Natural killer cell treated with Interleukin-12 subunit alpha and Interleukin-12 subunit beta and Interleukin-15 and Interleukin-18, amount 100 ng/mL, for 72 hours (primary cell): Measurements from ENCODE around the gene ITGAV. TPM values are rescaled to one million over a fixed set of nuclear protein-coding genes. Genes with fewer than 3 reads are reported as not detected.

Experiments
- ATAC-seq, 2 donors: fragments of 150-1000 bp; cut with Tn5 transposase in 1 of 2; sonication (Bioruptor Pico), chemical (Tn5 transposase) in 1 of 2; 2 replicates each; pipeline ENCODE4 v1.10.0; 2021
- DNase-seq: peaks from one replicate; pipeline ENCODE4 v3.0.0; 2022; ENCODE audit warnings: low spot score
- H3K27ac Mint-ChIP-seq, 2 donors: 1 replicate in 1 of 2; 2 replicates in 1 of 2; pipeline ENCODE4 v1.8.0; 2022; ENCODE audit warnings: mixed read lengths in 2 of 2, mild to moderate bottlenecking in 1 of 2, moderate library complexity in 1 of 2
- H3K27me3 Mint-ChIP-seq, 2 donors: 1 replicate in 1 of 2; 2 replicates in 1 of 2; pipeline ENCODE4 v1.8.0; 2022; ENCODE audit warnings: mixed read lengths in 2 of 2
- H3K36me3 Mint-ChIP-seq: one replicate; pipeline ENCODE4 v1.8.0; 2022; ENCODE audit warnings: mixed read lengths
- H3K4me1 Mint-ChIP-seq, 2 donors: 1 replicate in 1 of 2; 2 replicates in 1 of 2; pipeline ENCODE4 v1.8.0; 2022; ENCODE audit warnings: low read depth in 2 of 2, mixed read lengths in 2 of 2, mild to moderate bottlenecking in 1 of 2
- H3K4me3 Mint-ChIP-seq: one replicate; pipeline ENCODE4 v1.8.0; 2022; ENCODE audit warnings: mixed read lengths
- H3K9me3 Mint-ChIP-seq: 2 replicates; pipeline ENCODE4 v1.8.0; 2022; ENCODE audit warnings: mixed read lengths
- total RNA-seq, 2 donors: library from RNA; stranded (reverse); gene quantifications; one replicate each; pipeline ENCODE4 v1.2.3, GENCODE V29; 2022

Gene ITGAV
- total RNA-seq, 2 donors from 2014 or later = 11.3 to 17.4 TPM

DNA sequence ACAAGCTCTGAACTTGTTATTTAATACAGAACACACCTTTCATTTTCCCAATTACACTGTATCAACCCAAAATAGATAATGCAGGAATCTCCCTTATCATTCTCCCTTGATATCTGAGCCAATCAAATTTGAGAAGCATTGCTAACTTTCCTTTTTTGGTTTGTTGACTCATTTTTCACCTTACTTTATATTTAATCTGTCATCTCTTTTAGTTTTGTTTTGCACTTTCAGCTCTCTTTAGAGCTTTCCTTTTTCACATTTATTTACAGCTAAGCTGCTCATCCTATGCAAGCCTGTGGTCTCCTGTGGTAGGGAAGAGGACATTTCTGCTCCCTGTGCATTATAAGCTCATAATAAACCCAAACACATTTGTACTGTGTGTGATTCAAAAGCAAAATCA, 50.1 kb downstream of the ITGAV start:
- H3K9me3 Mint-ChIP-seq = no peaks in the 10 kb centered on the region
- H3K36me3 Mint-ChIP-seq = peaks cover 14% of the 10 kb centered on the region
- no peaks in the 10 kb centered on the region for H3K27me3 Mint-ChIP-seq
- H3K4me1 Mint-ChIP-seq = peaks cover 6 to 11% of the 10 kb centered on the region in 2 donors
- peak in 1 of 2 donors; percentile 59 for ATAC-seq
- peak overlapping the region; percentile 5 for H3K4me3 Mint-ChIP-seq
- DNase-seq = no peak
- peak overlapping the region; percentile 2 to 3 for H3K27ac Mint-ChIP-seq

DNA sequence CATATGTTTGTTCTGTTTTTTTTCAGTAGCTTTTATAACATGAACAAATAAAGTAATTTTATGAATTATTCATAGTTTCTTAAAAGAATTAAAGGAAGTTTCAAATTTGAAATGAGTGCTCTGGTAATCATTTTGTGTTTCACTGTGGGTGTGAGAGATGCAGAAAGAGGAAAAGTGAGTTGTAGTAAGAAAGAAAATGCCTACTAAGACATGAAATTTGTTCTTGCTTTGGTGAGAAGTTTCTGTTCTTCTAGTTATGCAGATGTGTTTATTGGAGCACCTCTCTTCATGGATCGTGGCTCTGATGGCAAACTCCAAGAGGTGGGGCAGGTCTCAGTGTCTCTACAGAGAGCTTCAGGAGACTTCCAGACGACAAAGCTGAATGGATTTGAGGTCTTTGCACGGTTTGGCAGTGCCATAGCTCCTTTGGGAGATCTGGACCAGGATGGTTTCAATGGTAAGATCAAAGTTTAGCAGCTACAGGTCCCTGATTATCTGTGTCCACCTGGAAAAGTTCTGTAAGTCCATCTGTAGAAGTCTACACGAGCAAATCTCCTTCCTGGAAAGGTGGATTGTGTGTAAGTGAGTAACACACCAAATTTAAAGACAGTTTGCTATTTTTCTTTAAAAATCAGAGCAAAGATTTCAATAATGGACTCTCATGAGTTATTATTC, 51.4 kb downstream of the ITGAV start:
- Mint-ChIP-seq H3K36me3 (peaks cover 15% of the 10 kb centered on the region), H3K4me3 (peak overlapping the region; percentile 31), H3K27me3 (no peaks in the 10 kb centered on the region), H3K4me1 (peaks cover 6 to 11% of the 10 kb centered on the region in 2 donors), H3K9me3 (no peaks in the 10 kb centered on the region), H3K27ac (no peak overlapping the region)
- DNase-seq (no peak), ATAC-seq (peak in 1 of 2 donors; percentile 20)

DNA sequence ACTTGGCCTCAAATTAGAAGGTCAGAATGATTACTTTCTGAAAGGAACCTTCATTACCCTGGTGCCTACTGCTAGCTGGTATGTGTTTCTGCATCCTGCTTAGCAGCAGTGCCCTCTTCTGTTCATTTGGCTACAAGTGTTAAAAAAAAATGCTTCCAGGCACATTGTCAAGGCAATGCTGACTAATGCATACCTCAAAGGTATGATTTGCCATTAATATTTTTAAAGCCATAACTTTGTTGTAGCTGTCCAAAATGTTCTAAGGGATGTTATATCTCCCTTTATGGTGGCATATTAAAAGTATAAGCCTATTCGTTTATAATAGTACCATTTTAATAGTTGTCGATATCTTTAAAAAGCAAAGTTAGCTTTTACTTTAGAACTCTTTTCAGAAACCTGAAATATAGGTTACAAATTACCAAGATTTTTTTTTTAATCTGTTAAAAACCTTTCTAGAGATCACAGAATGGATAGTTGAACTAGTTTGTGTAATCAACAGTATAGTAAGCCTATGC, 52.0 kb downstream of the ITGAV start:
- H3K27me3 Mint-ChIP-seq = no peaks in the 10 kb centered on the region
- no peak overlapping the region for H3K27ac Mint-ChIP-seq
- H3K9me3 Mint-ChIP-seq = no peaks in the 10 kb centered on the region
- no peak overlapping the region for H3K4me3 Mint-ChIP-seq
- peaks cover 15% of the 10 kb centered on the region for H3K36me3 Mint-ChIP-seq
- peaks cover 6 to 11% of the 10 kb centered on the region in 2 donors for H3K4me1 Mint-ChIP-seq
- DNase-seq = no peak
- ATAC-seq = peak in 1 of 2 donors; percentile 66

DNA sequence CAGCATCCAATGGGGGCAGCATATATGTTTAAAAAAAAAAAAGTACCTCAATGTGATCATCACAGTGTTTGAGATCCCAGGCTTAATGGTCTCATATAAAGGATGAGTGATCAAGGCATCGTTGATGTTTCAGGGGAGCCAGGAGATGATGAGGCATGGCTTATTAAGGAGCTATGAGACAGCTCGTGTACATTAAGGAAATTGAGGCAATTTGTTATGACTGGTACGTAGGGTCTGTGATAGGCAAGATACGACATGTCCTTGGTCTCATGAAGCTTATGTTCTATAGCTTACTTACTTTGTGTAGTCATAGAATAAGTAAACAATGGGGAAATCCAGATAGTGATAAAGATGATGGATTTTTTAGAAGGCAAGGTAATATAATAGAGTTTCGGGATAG, 54.9 kb downstream of the ITGAV start:
- Mint-ChIP-seq H3K27ac (no peak overlapping the region), H3K9me3 (no peaks in the 10 kb centered on the region), H3K4me3 (no peak overlapping the region), H3K36me3 (peaks cover 15% of the 10 kb centered on the region), H3K4me1 (peaks cover 3 to 9% of the 10 kb centered on the region in 2 donors), H3K27me3 (no peaks in the 10 kb centered on the region)
- DNase-seq = no peak
- no peak for ATAC-seq

DNA sequence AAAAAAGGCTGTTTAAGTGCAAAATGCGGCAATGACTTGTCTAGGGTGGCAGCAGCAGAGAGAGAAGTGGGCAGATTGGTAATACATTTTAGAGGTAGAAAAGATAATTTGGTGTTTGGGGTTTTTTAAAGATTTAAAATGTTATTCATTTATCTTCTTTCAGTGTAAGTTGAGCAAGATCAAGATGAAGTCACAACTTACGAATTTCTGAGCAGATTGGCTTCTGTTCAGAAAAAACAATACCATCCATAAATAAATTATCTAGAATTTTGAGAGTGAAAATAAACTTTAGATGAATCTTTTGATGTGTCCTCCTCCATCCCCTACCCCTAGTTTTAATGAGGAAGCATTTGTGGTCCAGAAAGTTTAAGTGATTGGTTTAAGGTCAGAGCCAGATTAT, 56.1 kb downstream of the ITGAV start:
- no peaks in the 10 kb centered on the region for H3K27me3 Mint-ChIP-seq
- no peak overlapping the region for H3K4me3 Mint-ChIP-seq
- H3K36me3 Mint-ChIP-seq = peaks cover 15% of the 10 kb centered on the region
- no peak for DNase-seq
- peaks cover 0 to 5% of the 10 kb centered on the region in 2 donors for H3K4me1 Mint-ChIP-seq
- H3K9me3 Mint-ChIP-seq = no peaks in the 10 kb centered on the region
- no peak for ATAC-seq
- H3K27ac Mint-ChIP-seq = no peak overlapping the region

DNA sequence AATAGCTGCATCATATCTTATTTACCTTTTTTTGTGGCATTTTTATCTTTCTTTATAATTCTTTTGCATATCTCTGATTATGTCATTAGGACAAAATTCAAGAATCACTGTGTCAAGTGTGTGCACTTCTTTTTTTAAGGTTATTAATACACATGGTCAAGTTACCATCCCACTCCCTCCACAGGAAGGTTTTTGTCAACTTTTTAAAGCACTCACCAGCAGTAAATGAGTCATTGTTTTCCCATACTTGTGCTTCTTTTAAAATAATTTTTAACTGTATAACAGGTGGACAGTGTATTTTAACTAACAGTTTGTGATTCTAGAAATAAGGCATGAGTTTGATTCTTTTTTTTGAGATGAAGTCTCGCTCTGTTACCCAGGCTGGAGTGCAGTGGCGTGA, 58.3 kb downstream of the ITGAV start:
- no peaks in the 10 kb centered on the region for H3K27me3 Mint-ChIP-seq
- DNase-seq = no peak
- ATAC-seq = no peak
- H3K4me3 Mint-ChIP-seq = no peak overlapping the region
- no peaks in the 10 kb centered on the region for H3K9me3 Mint-ChIP-seq
- H3K27ac Mint-ChIP-seq = no peak overlapping the region
- no peaks in the 10 kb centered on the region for H3K4me1 Mint-ChIP-seq
- H3K36me3 Mint-ChIP-seq = peaks cover 10% of the 10 kb centered on the region

DNA sequence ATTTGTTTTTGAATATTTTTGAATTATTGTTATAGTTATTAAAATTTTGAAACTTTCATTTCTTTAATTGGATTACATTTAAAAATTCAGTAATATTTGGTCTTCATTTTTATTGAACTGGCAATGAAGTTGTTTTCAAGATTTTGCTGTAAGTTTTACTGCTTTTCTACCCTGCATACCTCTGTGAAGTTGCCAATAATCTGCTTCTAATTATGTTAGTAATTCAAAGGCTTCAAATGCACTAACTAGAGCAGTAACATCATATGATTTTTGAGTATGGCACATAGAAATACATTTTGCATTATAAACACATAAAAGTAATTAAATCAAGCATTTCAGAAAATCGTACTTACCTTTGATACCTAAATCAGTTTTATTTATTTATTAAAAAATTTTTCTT, 63.7 kb downstream of the ITGAV start:
- Mint-ChIP-seq H3K27me3 (no peaks in the 10 kb centered on the region), H3K27ac (no peak overlapping the region), H3K9me3 (no peaks in the 10 kb centered on the region), H3K4me3 (no peak overlapping the region), H3K36me3 (peaks cover 9% of the 10 kb centered on the region), H3K4me1 (no peaks in the 10 kb centered on the region)
- ATAC-seq (no peak), DNase-seq (no peak)

DNA sequence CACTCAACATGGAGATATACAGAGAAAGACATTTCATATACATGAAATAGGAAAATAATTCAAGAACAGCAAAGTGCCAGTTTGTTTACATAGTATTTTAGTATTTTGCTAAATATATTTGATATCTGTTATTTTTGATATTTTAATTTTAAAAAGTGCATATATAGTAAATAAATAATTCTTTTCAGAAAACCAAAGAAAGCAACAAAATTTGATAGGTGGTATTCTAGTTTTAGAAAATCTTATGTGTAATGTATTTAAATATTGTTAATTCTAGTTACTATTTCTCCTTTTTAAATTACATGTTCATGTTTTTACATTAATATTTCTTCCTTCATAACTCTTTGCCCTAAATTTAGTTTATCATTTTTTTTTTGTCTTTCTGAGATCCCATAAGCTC, 69.5 kb downstream of the ITGAV start:
- H3K36me3 Mint-ChIP-seq = peaks cover 23% of the 10 kb centered on the region
- no peaks in the 10 kb centered on the region for H3K27me3 Mint-ChIP-seq
- H3K4me3 Mint-ChIP-seq = no peak overlapping the region
- no peaks in the 10 kb centered on the region for H3K9me3 Mint-ChIP-seq
- no peak for ATAC-seq
- no peaks in the 10 kb centered on the region for H3K4me1 Mint-ChIP-seq
- DNase-seq = no peak
- no peak overlapping the region for H3K27ac Mint-ChIP-seq

DNA sequence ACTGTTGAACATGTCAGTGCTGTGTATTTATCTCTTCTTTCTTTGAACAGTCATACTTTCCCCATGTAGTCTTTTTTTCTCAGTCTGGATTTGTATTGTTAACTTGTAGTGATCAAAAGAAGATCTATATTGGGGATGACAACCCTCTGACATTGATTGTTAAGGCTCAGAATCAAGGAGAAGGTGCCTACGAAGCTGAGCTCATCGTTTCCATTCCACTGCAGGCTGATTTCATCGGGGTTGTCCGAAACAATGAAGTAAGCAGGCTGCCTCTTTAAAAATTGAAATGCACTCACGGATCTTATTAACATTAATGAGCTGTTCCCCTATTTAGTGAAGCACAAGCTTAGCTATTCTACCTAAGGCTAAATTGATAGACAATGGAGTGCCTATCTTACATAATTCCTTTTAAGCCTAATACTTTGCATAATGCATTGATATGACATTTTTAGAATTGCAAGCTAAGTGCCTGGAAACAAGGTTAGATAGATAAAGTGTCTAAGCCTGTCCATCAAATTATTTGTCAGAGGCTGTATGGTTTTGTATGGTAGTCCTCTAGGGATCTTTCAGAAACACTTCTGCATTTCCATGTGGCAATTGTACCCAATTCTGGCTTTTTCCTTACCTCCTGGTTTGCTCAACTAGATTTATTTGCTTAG, 74.7 kb downstream of the ITGAV start:
- Mint-ChIP-seq H3K4me3 (no peak overlapping the region), H3K27ac (no peak overlapping the region), H3K36me3 (peaks cover 19% of the 10 kb centered on the region), H3K9me3 (no peaks in the 10 kb centered on the region), H3K4me1 (no peaks in the 10 kb centered on the region), H3K27me3 (no peaks in the 10 kb centered on the region)
- DNase-seq (no peak), ATAC-seq (no peak)

DNA sequence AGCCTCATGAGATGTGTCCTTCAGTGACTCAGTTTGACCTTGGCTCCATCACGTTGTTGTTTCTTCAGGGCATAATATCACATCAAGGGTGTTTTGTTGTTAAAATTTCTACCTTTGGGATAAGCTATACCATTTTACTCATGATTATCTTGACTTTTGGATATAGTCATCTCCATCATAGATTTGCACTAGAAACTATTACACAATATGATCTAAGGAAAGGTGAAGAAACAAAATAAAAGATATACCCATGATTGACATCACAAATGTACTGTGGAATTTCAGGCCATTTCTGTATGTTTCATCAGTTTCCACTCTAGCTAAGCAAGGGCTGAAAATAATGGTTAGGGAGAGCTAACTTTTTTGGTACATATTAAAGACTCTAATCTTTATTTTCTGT, 79.3 kb downstream of the ITGAV start:
- no peak for ATAC-seq
- Mint-ChIP-seq H3K27me3 (no peaks in the 10 kb centered on the region), H3K9me3 (no peaks in the 10 kb centered on the region), H3K27ac (no peak overlapping the region), H3K36me3 (peaks cover 41% of the 10 kb centered on the region), H3K4me3 (no peak overlapping the region), H3K4me1 (no peaks in the 10 kb centered on the region)
- no peak for DNase-seq

DNA sequence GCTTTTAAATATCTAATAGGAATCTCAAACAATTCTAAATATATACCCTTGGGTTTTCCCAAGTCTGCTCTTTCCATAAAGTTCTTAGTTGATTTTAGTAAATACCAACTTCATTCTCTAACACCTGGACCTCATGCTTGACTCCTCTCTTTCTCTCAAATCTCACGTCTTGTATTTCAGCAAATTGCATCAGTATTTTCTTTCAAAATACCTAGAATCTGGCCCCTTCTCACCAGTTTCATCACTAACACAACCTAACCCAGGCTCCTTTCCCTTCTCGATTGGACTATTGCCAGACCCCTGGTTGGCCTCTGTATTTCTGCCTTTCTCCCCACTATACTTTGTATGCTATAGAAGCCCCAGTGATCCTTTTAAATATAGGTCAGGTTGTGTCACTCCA, 81.0 kb downstream of the ITGAV start:
- DNase-seq (no peak), ATAC-seq (no peak)
- H3K27ac Mint-ChIP-seq = no peak overlapping the region
- H3K36me3 Mint-ChIP-seq = peaks cover 40% of the 10 kb centered on the region
- H3K4me1 Mint-ChIP-seq = no peaks in the 10 kb centered on the region
- H3K4me3 Mint-ChIP-seq = no peak overlapping the region
- no peaks in the 10 kb centered on the region for H3K9me3 Mint-ChIP-seq
- H3K27me3 Mint-ChIP-seq = no peaks in the 10 kb centered on the region

DNA sequence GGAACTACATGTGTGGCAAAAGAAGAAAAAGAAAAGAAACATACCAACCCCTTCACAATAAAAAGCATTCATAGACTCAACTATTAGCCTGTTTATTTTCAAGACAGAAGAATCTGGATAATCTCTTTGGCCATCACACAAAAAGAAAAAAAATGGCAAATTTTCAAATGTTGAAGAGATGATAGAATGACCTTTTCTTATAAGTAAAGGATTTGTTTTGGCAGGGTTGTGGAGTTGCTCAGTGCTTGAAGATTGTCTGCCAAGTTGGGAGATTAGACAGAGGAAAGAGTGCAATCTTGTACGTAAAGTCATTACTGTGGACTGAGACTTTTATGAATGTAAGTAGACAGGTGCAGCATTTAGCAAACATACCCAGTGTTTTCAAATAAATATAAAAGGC, 85.5 kb downstream of the ITGAV start:
- Mint-ChIP-seq H3K27ac (no peak overlapping the region), H3K36me3 (peaks cover 41% of the 10 kb centered on the region), H3K27me3 (no peaks in the 10 kb centered on the region), H3K4me1 (no peaks in the 10 kb centered on the region), H3K9me3 (no peaks in the 10 kb centered on the region), H3K4me3 (no peak overlapping the region)
- DNase-seq (no peak), ATAC-seq (no peak)

DNA sequence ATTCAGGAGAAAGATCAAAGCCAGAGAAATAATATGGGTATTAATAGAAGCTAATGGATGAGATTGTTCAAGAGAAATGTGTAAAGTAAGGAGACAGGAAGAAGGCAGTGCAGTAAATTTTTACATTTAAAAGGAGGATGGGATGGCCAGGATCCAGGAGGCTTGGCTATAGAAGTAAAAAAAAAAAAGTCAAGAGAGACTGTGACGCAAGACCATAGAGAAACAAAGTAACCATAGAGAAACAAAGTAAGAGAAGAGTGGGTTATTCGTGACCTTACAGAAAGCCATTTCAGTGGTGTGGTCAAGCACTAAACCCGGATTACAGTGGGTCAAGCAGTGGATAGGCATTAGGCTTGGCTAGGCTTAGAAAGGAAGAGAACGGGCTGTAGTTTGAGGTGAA, 93.5 kb downstream of the ITGAV start:
- Mint-ChIP-seq H3K36me3 (peaks cover 13% of the 10 kb centered on the region), H3K4me1 (no peaks in the 10 kb centered on the region), H3K27ac (no peak overlapping the region), H3K9me3 (peaks cover 8% of the 10 kb centered on the region), H3K4me3 (no peak overlapping the region), H3K27me3 (peaks cover 4 to 6% of the 10 kb centered on the region in 2 donors)
- DNase-seq (no peak), ATAC-seq (no peak)

DNA sequence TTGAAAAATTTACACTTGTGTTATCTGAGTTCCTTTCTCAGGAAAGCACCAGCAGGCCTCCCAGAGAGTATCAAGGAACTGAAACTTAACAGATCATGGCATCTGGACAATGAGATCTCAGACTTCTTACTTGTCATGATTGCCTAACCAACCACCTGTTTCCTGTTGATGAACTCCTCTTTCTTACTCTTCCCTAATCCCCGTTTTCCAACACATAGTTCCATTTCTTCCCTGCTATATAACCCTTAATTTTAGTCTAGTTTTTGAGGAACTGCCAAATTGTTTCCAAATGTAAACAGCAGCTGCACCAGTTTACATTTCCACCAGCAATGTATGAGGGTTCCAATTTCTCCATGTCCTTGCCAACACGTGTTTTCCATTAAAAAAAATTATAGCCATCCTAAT, 98.0 kb downstream of the ITGAV start:
- Mint-ChIP-seq H3K4me1 (no peaks in the 10 kb centered on the region), H3K27ac (no peak overlapping the region), H3K27me3 (peaks cover 9 to 16% of the 10 kb centered on the region in 2 donors), H3K4me3 (no peak overlapping the region), H3K36me3 (peaks cover 17% of the 10 kb centered on the region), H3K9me3 (peaks cover 8% of the 10 kb centered on the region)
- DNase-seq (no peak), ATAC-seq (no peak)
